Activated CD8-positive, alpha-beta memory T cell treated with anti-CD3 and anti-CD28 coated beads for 1 hour (primary cell): ENCODE results near the gene ALOX12B.
"Not testable (repeated sequence)": the region's sequence is repeated elsewhere in the genome, so short reads cannot be mapped to it uniquely, and the experiment has no call there.

Experiments used
- DNase-seq, 2 donors: peaks; one replicate each; pipeline ENCODE4 v3.0.0-alpha.2; 2020; ENCODE audit warnings: low read depth in 1 of 2; ENCODE audit errors: extremely low read depth in 1 of 2

Gene ALOX12B

DNA sequence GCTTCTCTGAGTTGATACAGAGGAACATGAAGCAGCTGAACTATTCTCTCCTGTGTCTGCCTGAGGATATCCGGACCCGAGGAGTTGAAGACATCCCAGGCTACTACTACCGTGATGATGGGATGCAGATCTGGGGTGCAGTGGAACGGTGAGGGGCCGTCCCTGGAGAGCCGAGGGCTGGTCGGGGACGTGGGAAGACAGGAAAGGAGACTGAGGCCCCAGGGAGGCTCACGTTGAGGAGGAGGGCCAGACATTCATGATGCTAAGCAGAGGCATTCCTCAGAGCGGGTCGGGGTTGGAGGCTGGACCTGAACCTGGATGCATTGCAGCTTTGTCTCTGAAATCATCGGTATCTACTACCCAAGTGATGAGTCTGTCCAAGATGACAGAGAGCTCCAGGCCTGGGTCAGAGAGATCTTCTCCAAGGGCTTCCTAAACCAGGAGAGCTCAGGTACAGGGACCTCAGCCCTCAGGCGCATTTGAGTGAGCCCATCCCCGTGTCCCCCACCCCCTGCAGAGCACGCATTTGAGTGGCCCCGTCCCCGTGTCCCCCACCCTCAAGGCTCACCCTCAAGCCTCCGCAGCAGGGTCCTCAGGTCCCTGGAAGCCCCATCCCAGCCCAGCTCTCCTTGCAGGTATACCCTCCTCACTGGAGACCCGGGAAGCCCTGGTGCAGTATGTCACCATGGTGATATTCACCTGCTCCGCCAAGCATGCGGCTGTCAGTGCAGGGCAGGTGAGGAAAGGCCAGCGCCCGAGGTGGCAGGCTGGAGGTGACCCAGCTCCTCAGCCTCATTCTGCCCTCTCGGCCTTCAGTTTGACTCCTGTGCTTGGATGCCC, 40.4 kb downstream of the ALOX12B start:
- no peak for DNase-seq

DNA sequence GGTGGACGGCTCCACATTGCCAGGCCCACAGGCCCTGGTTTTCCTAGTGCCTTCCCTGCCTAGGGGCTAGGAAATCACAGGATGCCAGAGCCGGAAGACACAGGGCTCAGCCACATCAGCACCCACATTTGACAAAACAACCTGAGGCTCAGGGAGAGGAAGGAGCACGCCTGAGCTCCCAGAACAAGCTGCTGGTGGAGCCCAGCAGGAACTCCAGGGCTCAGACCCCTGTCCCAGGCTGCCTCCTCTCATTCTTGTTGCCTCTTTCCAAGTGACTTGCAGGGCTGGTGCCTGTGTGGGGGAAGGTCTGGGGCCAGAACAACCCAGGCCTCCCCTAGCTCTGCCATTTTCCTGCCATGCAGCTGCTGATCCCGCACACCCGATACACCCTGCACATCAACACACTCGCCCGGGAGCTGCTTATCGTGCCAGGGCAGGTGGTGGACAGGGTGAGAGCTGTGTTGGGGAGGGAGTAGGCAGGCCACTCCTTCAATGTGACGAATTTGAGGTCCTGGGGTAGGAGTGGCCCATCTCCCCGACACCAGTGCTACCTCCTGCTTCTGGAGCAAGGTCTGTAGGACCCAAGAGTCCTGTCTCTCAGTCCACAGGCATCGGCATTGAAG, 41.1 kb downstream of the ALOX12B start:
- DNase-seq = no peak

DNA sequence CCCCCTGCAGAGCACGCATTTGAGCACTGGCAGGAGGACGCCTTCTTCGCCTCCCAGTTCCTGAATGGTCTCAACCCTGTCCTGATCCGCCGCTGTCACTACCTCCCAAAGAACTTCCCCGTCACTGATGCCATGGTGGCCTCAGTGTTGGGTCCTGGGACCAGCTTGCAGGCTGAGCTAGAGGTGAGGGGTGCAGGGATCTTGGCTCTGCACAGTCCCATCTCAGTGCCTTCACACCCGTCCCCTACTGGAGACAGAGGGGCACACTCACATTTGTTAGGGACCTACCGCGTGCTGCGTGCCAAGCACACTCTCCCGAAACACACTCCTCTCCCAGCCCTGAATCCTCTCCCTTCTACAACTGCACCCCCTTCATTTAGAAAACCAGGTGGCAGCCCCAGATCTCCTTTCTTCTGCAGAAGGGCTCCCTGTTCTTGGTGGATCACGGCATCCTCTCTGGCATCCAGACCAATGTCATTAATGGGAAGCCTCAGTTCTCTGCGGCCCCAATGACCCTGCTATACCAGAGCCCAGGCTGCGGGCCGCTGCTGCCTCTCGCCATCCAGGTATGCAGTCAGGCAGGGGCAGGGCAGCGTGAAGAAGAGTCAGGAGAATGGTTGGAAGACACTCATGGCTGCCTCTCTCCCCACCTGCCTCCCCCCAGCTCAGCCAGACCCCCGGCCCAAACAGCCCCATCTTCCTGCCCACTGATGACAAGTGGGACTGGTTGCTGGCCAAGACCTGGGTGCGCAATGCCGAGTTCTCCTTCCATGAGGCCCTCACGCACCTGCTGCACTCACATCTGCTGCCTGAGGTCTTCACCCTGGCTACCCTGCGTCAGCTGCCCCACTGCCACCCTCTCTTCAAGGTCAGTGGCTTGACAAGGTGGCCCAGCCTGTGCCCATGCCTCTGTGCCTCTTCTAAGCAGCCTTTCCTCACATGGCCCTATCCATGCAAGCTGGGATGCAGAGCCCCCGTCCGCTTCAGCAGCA, 42.4 kb downstream of the ALOX12B start:
- no peak for DNase-seq

DNA sequence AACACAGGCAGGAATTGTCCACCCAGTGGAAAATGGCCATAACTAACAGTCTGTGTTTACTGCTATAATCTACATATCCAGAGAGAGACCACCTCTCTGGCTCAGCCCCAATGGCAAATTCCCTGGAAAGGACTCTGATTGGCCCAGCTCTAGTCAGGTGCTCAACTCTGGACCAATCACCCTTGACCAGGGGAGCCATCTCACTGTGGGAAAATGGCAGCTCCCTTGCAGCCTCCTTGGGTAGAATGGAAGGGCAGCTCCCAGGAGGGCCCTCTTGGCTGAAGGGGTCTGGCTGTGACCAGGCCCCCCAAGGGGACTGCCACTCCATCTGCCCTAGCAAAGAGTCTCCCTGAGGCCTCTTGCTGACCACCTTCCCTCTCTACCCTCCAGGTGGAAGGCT, 45.5 kb downstream of the ALOX12B start:
- DNase-seq = no peak

DNA sequence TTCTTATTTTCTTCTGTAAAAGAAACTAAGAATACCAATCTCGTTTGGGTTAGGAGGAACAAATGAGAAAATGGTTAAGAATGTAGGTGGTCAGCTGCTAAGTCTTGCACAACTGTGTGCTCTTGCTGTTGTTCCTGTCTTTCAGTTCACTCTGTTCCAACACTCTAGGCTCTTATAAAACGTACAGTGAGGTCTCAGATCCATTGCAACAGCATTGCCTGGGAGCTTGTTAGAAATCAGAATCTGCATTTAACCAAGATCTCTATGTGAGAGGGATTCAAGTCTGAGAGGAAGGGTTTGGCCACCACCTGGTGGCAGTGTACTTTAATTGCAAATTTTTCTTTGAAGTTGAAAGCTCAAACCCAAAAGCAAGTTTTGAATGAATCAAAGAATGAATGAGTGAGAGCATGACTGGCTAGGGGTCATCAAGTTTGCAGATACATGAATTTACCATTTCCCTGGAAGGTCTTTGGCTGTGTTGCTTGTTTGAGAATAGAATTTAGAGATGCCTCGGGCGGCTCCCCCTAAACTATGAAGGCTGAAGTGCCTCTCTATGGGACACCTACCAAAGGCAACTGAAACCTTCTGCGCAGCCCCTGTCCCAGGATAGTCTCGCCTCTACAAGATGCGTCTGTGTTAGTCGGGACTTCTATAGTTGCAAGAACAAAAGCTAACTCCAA, 46.1 kb downstream of the ALOX12B start:
- DNase-seq = no peak

DNA sequence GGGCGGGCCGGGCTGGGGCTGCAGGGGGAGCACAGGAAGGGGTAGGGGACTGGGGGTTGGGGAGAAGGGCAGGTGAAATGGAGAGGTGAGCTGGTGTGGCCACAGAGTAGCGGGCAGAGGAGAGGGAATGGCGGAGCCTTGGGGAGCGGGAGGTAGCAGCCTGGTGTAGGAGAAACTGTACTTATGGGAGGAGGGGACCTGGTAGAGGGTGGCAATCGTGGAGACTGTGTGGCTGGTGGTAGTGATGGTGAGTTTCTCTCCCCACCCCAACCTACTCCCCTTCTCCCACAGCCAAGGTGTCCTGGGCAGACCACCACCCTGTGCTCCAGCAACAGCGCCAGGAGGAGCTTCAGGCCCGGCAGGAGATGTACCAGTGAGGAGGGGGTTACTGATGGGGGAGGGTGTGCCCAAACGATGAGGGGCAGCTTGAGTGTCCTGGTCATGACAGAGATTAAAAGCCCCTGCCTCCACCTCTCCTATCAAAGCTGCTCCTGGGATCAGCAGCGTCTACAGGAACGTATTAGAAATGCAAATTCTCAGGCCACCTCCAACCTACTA, 47.8 kb downstream of the ALOX12B start:
- no peak for DNase-seq

DNA sequence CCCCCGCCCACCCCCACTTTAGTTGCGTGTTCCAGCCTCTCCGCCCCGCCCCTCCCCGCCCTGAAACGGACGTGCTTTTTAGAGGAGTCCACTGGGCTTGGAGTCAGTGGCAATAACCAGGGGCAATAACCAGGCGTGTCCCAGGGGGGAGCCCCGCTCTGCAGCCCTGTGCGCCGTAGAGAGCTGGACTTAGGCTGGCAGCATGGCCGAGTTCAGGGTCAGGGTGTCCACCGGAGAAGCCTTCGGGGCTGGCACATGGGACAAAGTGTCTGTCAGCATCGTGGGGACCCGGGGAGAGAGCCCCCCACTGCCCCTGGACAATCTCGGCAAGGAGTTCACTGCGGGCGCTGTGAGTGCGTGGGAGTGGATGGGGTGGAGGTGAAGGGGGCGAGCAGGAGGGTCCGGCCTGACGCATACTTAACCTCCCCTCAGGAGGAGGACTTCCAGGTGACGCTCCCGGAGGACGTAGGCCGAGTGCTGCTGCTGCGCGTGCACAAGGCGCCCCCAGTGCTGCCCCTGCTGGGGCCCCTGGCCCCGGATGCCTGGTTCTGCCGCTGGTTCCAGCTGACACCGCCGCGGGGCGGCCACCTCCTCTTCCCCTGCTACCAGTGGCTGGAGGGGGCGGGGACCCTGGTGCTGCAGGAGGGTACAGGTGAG, 48.4 kb downstream of the ALOX12B start, which contains the start of gene ALOX15B:
ALOX15B (plus strand) TSS at position 106 of the 657 bp plus-strand sequence; CDS start at position 203, 97 bp downstream.
- DNase-seq = no peak

DNA sequence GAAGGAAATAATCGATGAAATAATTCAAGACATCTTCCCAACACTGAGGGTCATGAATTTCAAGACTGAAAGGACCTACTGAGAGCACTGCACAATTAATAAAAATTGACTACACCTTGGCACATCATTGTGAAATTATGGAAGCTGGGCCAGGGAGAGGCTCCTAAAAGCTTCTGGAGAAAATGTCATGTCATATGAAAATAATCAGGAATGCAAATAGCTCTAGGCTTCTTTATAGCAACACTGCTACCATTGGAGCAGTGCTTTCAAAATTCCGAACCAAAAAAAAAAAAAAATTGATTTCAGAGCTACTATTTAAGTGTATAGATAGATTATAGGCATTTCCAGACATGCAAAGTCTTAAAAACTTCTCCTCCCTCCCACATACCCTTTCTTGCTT, 55.1 kb downstream of the ALOX12B start:
- no peak for DNase-seq

DNA sequence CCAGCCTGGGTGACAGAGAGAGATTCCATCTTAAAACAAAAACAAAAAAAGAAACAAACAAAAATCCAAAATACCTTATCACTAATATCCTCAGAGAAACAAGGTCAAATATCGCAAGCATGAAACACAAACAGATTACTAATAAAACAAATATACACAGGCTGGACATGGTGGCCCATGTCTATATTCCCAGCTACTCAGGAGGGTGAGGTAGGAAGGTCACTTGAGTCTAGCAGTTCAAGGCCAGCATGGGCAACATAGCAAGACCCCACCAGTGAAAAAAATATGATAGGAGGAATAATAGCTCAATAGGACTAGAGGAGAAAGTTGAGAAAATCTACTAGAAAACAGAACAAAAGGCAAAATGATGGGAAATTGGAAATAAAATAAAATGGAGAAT, 55.6 kb downstream of the ALOX12B start:
- no peak for DNase-seq

DNA sequence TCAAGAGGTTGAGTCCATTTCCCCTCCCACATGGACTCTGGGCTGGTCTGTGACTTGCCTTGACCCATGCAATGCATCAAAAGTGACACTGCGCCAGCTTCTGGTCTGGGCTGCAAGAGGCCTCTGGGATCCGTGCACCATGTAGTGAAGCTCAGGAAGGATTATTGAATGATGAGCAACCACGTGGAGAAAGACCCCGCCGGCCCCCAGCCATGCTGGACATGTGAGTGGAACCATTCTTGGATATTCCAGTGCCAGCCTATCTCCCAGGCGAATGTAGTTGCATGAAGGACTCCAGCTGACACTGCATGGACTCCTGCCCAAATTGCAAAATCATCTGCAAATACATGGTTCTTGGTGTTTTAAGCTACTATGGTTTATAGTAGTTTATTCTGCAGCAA, 56.3 kb downstream of the ALOX12B start:
- no peak for DNase-seq

DNA sequence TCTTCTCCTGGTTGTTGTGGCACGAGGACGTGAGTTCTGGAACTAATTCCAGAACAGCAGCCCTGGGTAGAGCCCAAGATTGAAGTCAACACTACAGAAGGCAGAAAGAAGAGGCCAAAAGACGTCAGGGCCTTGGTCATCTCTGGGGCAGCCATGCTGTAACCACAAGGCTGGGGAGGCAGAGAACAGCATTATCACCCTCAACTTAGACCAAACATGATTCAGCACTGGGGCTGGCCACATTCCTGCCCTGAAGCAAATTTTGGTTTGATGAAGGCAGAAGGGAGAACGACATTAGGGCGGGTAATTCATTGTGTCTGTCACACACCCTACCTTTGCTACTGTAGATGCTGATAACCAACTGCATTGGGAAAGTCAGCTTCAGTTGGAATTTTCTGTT, 58.4 kb downstream of the ALOX12B start:
- no peak for DNase-seq

DNA sequence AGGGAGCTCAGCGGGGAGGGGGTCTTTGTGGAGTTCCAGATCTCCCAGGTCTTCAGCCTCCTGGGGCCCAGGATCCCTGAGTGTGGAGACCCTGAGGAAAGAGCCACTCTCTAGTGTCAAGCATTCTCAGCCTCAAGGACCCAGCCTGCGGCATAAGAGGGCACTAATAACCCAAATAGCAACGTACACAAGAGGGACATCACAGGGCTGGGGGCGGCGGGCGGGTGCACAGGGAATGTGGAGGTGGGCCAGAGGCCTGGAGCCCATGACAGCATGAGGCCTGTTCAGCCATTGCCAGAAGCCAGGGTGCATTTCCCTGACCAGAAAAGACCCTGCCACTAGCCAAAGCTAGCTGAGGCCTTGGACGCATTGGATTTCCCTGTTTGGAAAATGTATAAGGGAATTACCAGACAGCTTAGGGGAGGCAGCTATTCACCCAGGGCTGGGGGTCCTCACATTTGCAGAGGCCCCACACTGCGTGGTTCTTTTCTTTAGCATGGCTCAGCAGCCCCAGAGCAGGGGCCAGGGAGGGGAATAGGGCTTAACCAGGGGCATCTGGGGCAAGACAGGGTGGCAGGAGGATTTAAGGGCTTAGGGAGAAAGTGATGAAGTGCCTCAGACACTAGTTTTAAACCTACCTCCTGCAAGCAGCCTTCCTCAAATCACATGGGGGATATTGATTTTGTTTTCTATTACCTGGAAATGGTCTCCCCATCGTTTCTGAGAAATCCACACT, 62.2 kb downstream of the ALOX12B start:
- no peak for DNase-seq

DNA sequence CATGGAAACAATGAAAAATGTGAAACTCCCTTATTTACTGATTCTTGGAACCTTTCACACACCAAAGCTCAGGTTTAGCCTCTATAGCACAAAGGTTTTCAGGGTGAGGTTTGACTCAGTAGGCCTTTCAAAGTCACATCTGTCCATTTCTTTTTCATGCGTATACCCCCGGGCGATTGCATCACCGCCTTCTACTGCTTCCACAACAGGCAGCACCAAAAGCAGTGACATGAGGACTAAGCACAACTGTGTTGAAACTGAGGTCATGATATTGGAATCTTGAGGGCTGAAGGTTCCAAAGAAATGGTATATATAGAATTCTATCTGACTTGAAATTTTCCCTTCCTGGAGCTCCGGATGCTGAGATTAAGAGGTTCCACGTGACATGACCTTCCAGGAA, 63.4 kb downstream of the ALOX12B start:
- not testable (repeated sequence) for DNase-seq
